ENCODE results near the gene MATCAP1. TPM values are rescaled to one million over a fixed set of nuclear protein-coding genes. Genes with fewer than 3 reads are reported as not detected.

Gene MATCAP1
- total and polyA plus RNA-seq, 11 donors, result 4.1 to 21.6 (median 11.1) TPM

- WGBS, 4 donors, result 89 to 98% (median 94%) methylated on average over 4 to 11 of the region's 11 CpGs
- DNase-seq (no peak), ATAC-seq (no peak)
- Histone ChIP-seq H3K4me3 (no peak overlapping the region), H3K27me3 (peaks cover 0 to 17% (median 0%) of the 10 kb centered on the region in 9 donors), H3K36me3 (peaks cover 0 to 56% (median 46%) of the 10 kb centered on the region in 9 donors), H3K27ac (no peak overlapping the region), H3K4me1 (peaks cover 0 to 16% (median 7%) of the 10 kb centered on the region in 12 donors), H3K9me3 (no peaks in the 10 kb centered on the region)
- TF ChIP-seq POLR2A (IDR thresholded peaks at IDR 0.05), result no peak
- TF ChIP-seq CTCF (IDR thresholded peaks at IDR 0.05), result no peak
- intact Hi-C loops (cut with DNase I), result no loop called here
Observed at GRCh38 chr16:67148656-67149275, 35.0 kb downstream of the MATCAP1 start.

- Histone ChIP-seq H3K9me3 (no peaks in the 10 kb centered on the region), H3K27ac (no peak overlapping the region), H3K4me3 (no peak overlapping the region), H3K4me1 (peaks cover 0 to 16% (median 7%) of the 10 kb centered on the region in 12 donors), H3K27me3 (peaks cover 0 to 17% (median 0%) of the 10 kb centered on the region in 9 donors), H3K36me3 (peaks cover 0 to 61% (median 52%) of the 10 kb centered on the region in 9 donors)
- no peak for TF ChIP-seq CTCF (IDR thresholded peaks at IDR 0.05)
- no peak for TF ChIP-seq POLR2A (IDR thresholded peaks at IDR 0.05)
- intact Hi-C loops (cut with DNase I), result no loop called here
- DNase-seq (no peak), ATAC-seq (no peak)
- WGBS, 4 donors, result 82 to 96% (median 93%) methylated on average over 2 of the region's 2 CpGs
Observed at GRCh38 chr16:67148221-67148620, 35.5 kb downstream of the MATCAP1 start.

- peaks cover 0 to 17% (median 0%) of the 10 kb centered on the region in 9 donors for H3K27me3 ChIP-seq
- H3K4me3 ChIP-seq, result no peak overlapping the region
- DNase-seq (no peak), ATAC-seq (no peak)
- peaks cover 0 to 16% (median 7%) of the 10 kb centered on the region in 12 donors for H3K4me1 ChIP-seq
- peaks cover 0 to 68% (median 58%) of the 10 kb centered on the region in 9 donors for H3K36me3 ChIP-seq
- H3K9me3 ChIP-seq, result no peaks in the 10 kb centered on the region
- intact Hi-C loops (cut with DNase I), result no loop called here
- TF ChIP-seq CTCF (IDR thresholded peaks at IDR 0.05) (no peak), POLR2A (IDR thresholded peaks at IDR 0.05) (no peak)
- no peak overlapping the region for H3K27ac ChIP-seq
- 89 to 96% (median 94%) methylated on average over 4 of the region's 4 CpGs for WGBS, 4 donors
Observed at GRCh38 chr16:67147437-67148140, 36.2 kb downstream of the MATCAP1 start.

Measured in heart left ventricle (tissue), 16 donors.